HG03159 (cell line): ENCODE measurements around the gene SH3PXD2A.
"Not testable (repeated sequence)": the region's sequence is repeated elsewhere in the genome, so short reads cannot be mapped to it uniquely, and the experiment has no call there.

Experiments
- ATAC-seq: cut with Tn5 transposase; IDR thresholded peaks from one replicate; pipeline ENCODE4 v1.9.1; 2021; ENCODE audit warnings: mild to moderate bottlenecking, moderate library complexity; ENCODE audit not compliant: unreplicated experiment

SH3PXD2A gene

GRCh38 chr10:103632871-103633270 is 222.5 kb downstream of the SH3PXD2A start:
- ATAC-seq, result not testable (repeated sequence)

GRCh38 chr10:103632247-103632642 is 223.1 kb downstream of the SH3PXD2A start:
- no peak for ATAC-seq

GRCh38 chr10:103630156-103630555 is 225.2 kb downstream of the SH3PXD2A start:
- ATAC-seq, result no peak

- ATAC-seq, result no peak
These were observed 225.8 kb downstream of the SH3PXD2A start for GRCh38 chr10:103629581-103629980.

- ATAC-seq, result no peak
These were observed 227.5 kb downstream of the SH3PXD2A start for GRCh38 chr10:103627893-103628292.

GRCh38 chr10:103627111-103627892 is 228.1 kb downstream of the SH3PXD2A start:
- no peak for ATAC-seq

GRCh38 chr10:103626178-103626577 is 229.2 kb downstream of the SH3PXD2A start:
- no peak for ATAC-seq

- ATAC-seq, result no peak
These were observed 232.3 kb downstream of the SH3PXD2A start for GRCh38 chr10:103622935-103623574.

GRCh38 chr10:103622286-103622685 is 233.1 kb downstream of the SH3PXD2A start:
- ATAC-seq, result no peak

- ATAC-seq, result no peak
These were observed 233.6 kb downstream of the SH3PXD2A start for GRCh38 chr10:103621783-103622125.

GRCh38 chr10:103620891-103621782 is 234.2 kb downstream of the SH3PXD2A start:
- ATAC-seq, result no peak

- no peak for ATAC-seq
These were observed 235.0 kb downstream of the SH3PXD2A start for GRCh38 chr10:103620352-103620740.

GRCh38 chr10:103619424-103620351 is 235.7 kb downstream of the SH3PXD2A start:
- no peak for ATAC-seq

- ATAC-seq, result no peak
These were observed 236.6 kb downstream of the SH3PXD2A start for GRCh38 chr10:103618575-103619423.

- ATAC-seq, result no peak
These were observed 237.6 kb downstream of the SH3PXD2A start for GRCh38 chr10:103617602-103618385.

GRCh38 chr10:103616705-103617601 is 238.4 kb downstream of the SH3PXD2A start:
- ATAC-seq, result no peak

- no peak for ATAC-seq
These were observed 240.8 kb downstream of the SH3PXD2A start for GRCh38 chr10:103614306-103615158.
